ENCODE measurements around the gene PCBP4.
A peak's percentile ranks its signal among the peaks of the same experiment; 100 is the strongest.

The PCBP4 gene

GRCh38 chr3:51954713-51955112, 12.5 kb downstream of the PCBP4 start:
- DNase-seq: no peak

- no peak for DNase-seq
Observed at GRCh38 chr3:51954105-51954504, 13.1 kb downstream of the PCBP4 start.

DNA sequence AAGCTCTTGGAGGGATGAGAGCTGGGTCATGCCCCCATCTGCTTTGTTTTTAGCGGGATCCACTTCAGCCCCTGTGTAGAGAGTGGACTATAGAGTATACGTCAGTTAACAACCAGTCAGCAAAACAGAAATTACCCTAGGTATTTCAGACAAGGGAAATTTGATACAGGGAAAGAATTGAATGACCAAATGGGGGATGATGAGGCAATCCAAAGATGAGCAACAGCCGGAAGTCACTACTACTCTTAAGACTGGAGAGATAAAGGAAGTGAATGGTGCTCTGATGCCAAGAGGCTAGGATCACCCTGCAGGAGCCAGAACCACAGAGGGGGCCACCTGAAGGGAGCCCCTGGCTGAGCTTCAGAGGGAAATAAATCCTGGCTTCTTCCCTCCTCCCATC, 13.8 kb downstream of the PCBP4 start:
- DNase-seq: no peak

- no peak for DNase-seq
Observed at GRCh38 chr3:51950899-51951298, 16.4 kb downstream of the PCBP4 start.

DNA sequence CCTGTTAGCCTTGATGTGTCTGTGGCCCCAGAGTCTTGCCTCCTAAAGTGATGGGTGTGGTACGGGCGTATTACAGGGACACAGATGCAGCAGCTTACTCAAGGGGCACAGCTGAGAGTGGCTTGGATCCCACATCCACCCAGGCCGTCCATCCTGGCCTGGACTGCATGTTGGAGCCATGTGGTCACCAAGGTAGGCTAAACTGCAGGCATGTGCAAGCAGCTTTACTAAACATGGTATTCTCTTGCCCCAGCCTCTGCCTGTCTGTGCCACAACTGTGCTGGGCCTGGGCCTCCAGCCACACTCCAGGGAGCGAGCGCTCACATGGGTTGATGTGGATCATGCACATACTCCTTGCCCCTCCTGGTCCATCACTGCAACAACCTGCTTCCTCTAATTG, 18.1 kb downstream of the PCBP4 start:
- no peak for DNase-seq

- DNase-seq: no peak
Observed at GRCh38 chr3:51948016-51948580, 19.2 kb downstream of the PCBP4 start.

DNA sequence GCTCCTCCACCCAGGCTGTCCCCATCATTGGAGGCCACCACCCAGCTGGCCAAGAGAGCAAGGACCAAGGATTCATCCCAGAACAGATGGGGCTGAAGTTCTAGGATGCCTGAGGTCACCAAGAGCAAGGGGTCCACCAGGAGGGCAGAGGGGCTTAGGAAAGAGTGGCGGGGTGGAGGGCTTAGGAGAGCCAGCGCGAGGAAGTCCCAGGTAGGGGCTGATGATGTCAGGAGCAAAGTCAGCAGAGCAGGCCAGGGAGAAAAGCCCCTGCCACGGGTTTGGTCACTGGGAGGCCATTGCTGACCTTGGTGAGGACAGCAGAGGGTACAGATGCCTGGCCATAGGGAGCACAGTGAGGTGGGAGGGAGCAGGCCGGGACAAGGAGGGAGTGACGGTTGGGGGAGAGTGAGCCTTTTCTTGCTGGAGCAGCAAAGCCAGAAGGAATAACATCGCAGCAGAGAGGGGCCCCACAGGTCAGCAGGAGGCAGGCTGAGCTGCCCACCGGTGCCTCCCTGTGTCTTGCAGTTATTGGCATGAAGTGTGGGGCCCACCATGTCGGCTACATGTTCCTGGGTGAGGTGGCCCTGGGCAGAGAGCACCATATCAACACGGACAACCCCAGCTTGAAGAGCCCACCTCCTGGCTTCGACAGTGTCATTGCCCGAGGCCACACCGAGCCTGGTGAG, 19.9 kb downstream of the PCBP4 start:
- no peak for DNase-seq

- DNase-seq: no peak
Observed at GRCh38 chr3:51946796-51947195, 20.5 kb downstream of the PCBP4 start.

DNA sequence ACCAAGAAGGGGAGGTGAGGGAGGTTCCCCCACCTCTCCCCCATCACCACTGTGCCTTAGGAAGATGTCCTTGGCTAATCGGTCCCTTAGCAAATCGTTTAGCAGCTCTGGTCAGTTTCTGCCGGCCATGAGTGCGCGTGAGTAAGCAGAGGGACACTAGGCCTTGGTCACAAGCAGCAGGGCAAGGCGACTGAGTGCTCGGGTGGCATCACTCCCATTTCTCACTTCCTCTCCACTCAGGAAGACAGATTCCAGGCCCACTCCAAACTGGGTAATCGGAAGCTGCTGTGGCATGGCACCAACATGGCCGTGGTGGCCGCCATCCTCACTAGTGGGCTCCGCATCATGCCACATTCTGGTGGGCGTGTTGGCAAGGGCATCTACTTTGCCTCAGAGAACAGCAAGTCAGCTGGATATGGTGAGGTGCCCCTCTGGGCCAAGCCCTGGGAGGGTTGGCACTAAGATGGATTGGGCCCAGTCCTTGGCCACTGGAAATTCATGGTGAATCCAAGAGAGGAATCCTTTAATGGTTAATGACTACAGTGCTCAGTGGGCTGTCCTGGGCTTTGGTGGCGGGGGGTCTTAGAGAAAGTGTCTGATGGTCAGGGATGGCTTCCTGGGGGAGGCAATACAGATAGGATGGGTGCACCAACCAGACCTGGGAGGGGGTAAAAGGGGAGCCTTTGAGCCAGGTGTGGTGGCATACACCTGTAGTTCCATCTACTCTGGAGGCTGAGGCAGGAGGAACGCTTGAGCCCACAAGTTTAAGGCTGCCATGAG, 21.1 kb downstream of the PCBP4 start:
- no peak for DNase-seq

- no peak for DNase-seq
Observed at GRCh38 chr3:51945031-51945840, 22.0 kb downstream of the PCBP4 start.

DNA sequence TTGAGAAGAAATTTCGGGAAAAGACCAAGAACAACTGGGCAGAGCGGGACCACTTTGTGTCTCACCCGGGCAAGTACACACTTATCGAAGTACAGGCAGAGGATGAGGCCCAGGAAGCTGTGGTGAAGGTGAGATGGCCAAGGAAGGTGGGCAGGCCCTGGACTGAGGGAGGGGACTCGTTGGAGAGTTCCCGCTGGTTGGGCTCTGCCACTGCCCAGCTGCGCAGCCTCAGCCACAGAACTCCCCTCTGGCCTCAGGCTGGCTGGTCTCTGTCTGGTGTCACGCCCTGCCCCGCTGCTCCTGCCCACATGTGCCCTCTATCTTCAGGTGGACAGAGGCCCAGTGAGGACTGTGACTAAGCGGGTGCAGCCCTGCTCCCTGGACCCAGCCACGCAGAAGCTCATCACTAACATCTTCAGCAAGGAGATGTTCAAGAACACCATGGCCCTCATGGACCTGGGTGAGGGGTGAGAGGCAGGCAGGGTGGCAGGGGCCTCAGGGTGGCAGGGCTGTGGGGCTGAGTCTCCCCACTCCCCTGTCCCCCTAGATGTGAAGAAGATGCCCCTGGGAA, 22.7 kb downstream of the PCBP4 start:
- no peak for DNase-seq

GRCh38 chr3:51943451-51944391, 23.5 kb downstream of the PCBP4 start:
- no peak for DNase-seq

DNA sequence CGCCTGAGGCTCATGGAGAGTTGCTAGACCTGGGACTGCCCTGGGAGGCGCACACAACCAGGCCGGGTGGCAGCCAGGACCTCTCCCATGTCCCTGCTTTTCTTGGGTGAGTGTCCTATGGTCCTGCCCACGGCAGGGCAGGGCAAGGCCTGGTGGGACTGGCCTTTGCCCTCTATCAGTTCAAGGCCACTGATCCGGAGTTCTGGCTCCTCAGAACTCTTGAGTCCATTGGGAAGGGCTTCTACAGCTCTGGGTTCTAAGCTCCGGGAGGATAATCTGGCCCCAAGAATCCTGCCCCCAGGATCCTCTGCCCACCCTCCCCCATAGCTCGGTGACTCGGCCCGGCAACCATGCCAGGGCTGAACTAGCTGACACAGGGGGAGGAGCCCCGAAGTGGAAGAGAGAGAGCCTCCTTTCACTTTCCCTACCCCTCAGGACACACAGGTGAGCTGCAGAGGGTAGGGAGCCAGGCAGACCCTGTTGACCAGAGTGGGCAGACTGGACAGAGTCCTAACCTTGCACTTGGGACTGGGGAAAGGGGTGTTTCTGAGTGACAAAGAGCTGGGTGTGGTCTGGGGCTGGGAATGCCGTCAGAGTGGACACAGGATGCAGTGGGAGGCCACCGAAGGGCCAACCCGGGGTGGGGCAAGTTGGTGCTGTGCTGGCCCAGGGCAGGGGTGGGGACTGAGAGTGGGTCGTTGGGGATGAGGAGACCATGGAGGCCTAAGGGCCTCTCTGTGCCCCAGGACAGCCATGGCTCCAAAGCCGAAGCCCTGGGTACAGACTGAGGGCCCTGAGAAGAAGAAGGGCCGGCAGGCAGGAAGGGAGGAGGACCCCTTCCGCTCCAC, 24.4 kb downstream of the PCBP4 start:
- no peak for DNase-seq

DNA sequence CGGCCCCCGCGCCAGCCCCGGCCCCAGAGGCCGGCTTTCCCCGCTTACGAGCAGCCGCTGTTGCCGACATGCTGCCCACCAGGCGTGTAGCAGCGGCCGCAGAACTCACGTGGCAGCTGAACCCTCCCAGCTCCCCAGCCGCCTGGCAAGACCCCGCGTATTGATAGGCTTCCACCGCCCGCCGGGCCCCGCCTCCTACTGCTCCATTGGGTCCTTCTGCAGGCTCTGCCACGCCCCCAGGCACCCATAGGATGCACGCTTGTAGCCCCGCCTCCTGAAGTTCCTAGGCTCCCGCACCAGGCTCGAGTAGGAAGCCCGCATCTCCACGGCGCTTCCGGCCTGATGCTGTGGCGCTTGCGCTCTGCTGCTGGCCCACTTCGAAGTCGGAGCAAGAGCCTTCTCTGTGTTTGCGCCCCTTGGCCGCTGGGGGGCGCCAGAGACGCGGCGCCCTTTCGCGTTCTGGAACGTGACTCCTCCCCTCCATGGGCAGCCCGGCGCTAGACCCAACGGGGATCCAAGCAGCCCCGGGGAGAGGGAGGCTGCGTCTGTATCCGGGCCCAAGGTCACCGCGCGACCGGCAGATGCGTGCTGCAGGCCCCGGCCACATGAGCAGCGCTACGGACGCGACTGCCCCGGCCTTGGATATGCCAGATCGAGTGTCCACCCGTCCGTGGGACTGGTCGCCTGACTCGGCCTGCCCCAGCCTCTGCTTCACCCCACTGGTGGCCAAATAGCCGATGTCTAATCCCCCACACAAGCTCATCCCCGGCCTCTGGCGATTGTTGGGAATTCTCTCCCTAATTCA, 25.3 kb downstream of the PCBP4 start, which contains the start of the genes PARP3 and RRP9:
Gene PARP3 (plus strand): TSS at position 566 of the 805 bp plus-strand sequence. CDS start 993 bp downstream, outside the sequence.
Gene RRP9 (minus strand): TSS at position 107 of the 805 bp plus-strand sequence. CDS start 37 bp downstream, at position 70.
- DNase-seq: peak; percentile 97

GRCh38 chr3:51941463-51941797, 25.8 kb downstream of the PCBP4 start:
- no peak for DNase-seq

- DNase-seq: no peak
Observed at GRCh38 chr3:51940648-51941462, 26.4 kb downstream of the PCBP4 start.

DNA sequence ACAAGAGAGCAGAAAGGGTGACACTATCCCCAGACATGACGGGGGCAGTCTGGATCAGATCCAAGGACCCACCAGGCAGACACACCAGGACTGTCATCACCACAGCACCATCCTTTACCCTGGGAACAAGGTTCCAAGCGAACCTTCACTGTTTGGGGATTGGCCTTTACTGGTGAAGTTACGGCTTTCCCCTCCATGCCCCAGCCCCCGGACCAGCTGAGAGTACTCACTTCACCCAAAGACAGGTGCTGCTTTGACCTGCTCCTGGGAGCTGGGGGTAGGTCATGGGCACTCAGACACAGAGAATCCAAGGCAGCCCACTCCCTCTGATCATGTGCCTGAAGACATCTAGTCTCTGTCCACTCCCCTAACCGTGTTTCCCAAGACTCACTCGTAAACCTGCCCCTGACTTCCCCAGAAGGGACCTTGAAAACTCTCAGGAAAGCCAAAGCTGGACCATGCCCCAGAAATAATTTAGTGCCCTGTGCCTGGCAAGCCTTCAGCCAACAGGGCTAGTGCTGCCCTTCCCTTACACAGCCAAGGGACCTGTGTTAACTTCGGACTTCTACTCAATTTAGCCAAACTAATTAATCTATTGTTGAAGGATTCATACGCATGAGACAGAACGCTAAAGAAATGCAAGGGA, 28.4 kb downstream of the PCBP4 start:
- no peak for DNase-seq
